DOHH2 (cell line): ENCODE data around the gene FKBP2.

Source experiments
- CTCF ChIP-seq: fragments of 200-600 bp; sonication (generic); IDR thresholded peaks from one replicate; pipeline ENCODE4 v1.5.1; 2014; ENCODE audit warnings: antibody characterized with exemption, mild to moderate bottlenecking, low read depth, low read length; ENCODE audit not compliant: poor library complexity, severe bottlenecking
- EZH2phosphoT487 ChIP-seq: fragments of 200-600 bp; sonication (generic); IDR thresholded peaks from 2 replicates; pipeline ENCODE4 v1.6.1; 2017; ENCODE audit warnings: borderline replicate concordance, mild to moderate bottlenecking, antibody characterized with exemption, low read length, moderate library complexity, mixed read lengths

GRCh38 chr11:64202992-64203391 lies 37.9 kb upstream of the FKBP2 start:
- TF ChIP-seq CTCF (no peak), EZH2phosphoT487 (no peak)
